H1 (cell line): ENCODE results near the gene C19orf85. TPM values are rescaled to one million over a fixed set of nuclear protein-coding genes. Genes with fewer than 3 reads are reported as not detected.

Experiments used
- CTCF ChIA-PET: fragments of 300-600 bp; sonication (Branson Sonifier 250); formaldehyde crosslinking; loops from one replicate; lab custom pipeline; 2021; ENCODE audit not compliant: partially characterized antibody; lab: Charles Lee
- POLR2A ChIA-PET: fragments of 300-600 bp; sonication (Branson Sonifier 250); formaldehyde crosslinking; loops from one replicate; lab custom pipeline; 2021; ENCODE audit warnings: inconsistent platforms; ENCODE audit not compliant: partially characterized antibody; lab: Charles Lee
- DNase-seq, 2 experiments: peaks; one replicate each; pipeline versions ENCODE4 v3.0.0 to v3.0.0-alpha.2; 2010 to 2022; ENCODE audit warnings: low spot score in 2 of 2, low read depth in 1 of 2, mixed read lengths in 1 of 2
- FAIRE-seq: peaks from 2 replicates; lab custom pipeline; 2011; peaks lifted over from hg19 to GRCh38; lab: Jason Lieb, UNC
- H2AFZ ChIP-seq: 2 replicates; pipeline ENCODE4 v1.8.1; 2012; ENCODE audit warnings: low read length, inconsistent platforms
- H2AK5ac ChIP-seq: 2 replicates; pipeline ENCODE4 v1.6.1; 2013; ENCODE audit warnings: low read depth, low read length
- H2BK120ac ChIP-seq: replicated peaks from 2 replicates; pipeline ENCODE3; 2013; ENCODE audit warnings: low read depth, low read length, inconsistent platforms
- H2BK12ac ChIP-seq: 2 replicates; pipeline ENCODE4 v1.6.1; 2013; ENCODE audit warnings: low read depth, low read length
- H2BK15ac ChIP-seq: 2 replicates; pipeline ENCODE4 v1.6.1; 2013; ENCODE audit warnings: low read length
- H2BK20ac ChIP-seq: 2 replicates; pipeline ENCODE4 v1.6.1; 2013; ENCODE audit warnings: low read length
- H2BK5ac ChIP-seq: 2 replicates; pipeline ENCODE4 v1.6.1; 2013; ENCODE audit warnings: low read depth, low read length
- H3K14ac ChIP-seq: 2 replicates; pipeline ENCODE4 v1.6.1; 2013; ENCODE audit warnings: inconsistent platforms; ENCODE audit not compliant: insufficient read length
- H3K18ac ChIP-seq: 2 replicates; pipeline ENCODE4 v1.6.1; 2013; ENCODE audit warnings: low read length; ENCODE audit errors: extremely low read depth
- H3K23ac ChIP-seq: 2 replicates; pipeline ENCODE4 v1.6.1; 2013; ENCODE audit warnings: inconsistent platforms; ENCODE audit not compliant: insufficient read length
- H3K23me2 ChIP-seq: 2 replicates; pipeline ENCODE4 v1.6.1; 2013; ENCODE audit warnings: low read depth, low read length
- H3K27ac ChIP-seq: 2 replicates; pipeline ENCODE4 v1.6.1; 2011; ENCODE audit warnings: low read depth, low read length, inconsistent platforms
- H3K27me3 ChIP-seq, 4 experiments: replicated peaks in 1 of 4; 1 replicate in 1 of 4; 2 replicates in 3 of 4; pipeline versions ENCODE4 v1.6.1 to v1.8.1; 2011 to 2013; ENCODE audit warnings: low read length in 3 of 4, mild to moderate bottlenecking in 3 of 4, inconsistent platforms in 2 of 4, mixed read lengths in 2 of 4, moderate library complexity in 1 of 4; ENCODE audit not compliant: control insufficient read depth in 3 of 4, insufficient read depth in 3 of 4; ENCODE audit errors: extremely low read depth in 1 of 4
- H3K36me3 ChIP-seq, 4 experiments: 2 replicates each; pipeline versions ENCODE4 v1.6.1 to v1.8.1; 2011 to 2013; ENCODE audit warnings: mild to moderate bottlenecking in 4 of 4, low read length in 3 of 4, moderate library complexity in 2 of 4, control low read depth in 1 of 4, inconsistent platforms in 1 of 4; ENCODE audit not compliant: insufficient read depth in 4 of 4, control insufficient read depth in 2 of 4
- H3K4ac ChIP-seq: replicated peaks from 2 replicates; pipeline ENCODE3; 2013; ENCODE audit warnings: low read length, low read depth, mixed read lengths, inconsistent platforms; ENCODE audit not compliant: insufficient read length
- H3K4me1 ChIP-seq, 4 experiments: replicated peaks in 1 of 4; 1 replicate in 1 of 4; 2 replicates in 3 of 4; pipeline versions ENCODE4 v1.6.1 to v1.8.1; 2011 to 2013; ENCODE audit warnings: low read length in 3 of 4, inconsistent platforms in 2 of 4, mixed read lengths in 1 of 4; ENCODE audit not compliant: insufficient read depth in 4 of 4, control insufficient read depth in 3 of 4
- H3K4me2 ChIP-seq, 2 experiments: 2 replicates each; pipeline versions ENCODE4 v1.6.1 to v1.8.1; 2011 to 2013; ENCODE audit warnings: low read depth in 2 of 2, low read length in 2 of 2, control low read depth in 1 of 2, inconsistent platforms in 1 of 2, mild to moderate bottlenecking in 1 of 2; ENCODE audit not compliant: insufficient read depth in 1 of 2
- H3K4me3 ChIP-seq, 4 experiments: fragments of 200-600, 300-600 bp in 1 of 4; sonication (generic), shearing (Covaris generic), sonication (Bioruptor Twin) in 1 of 4; 2 replicates each; pipeline versions ENCODE4 v1.5.1 to v1.8.1; 2011 to 2016; ENCODE audit warnings: low read length in 4 of 4, low read depth in 3 of 4, control low read depth in 2 of 4, inconsistent platforms in 2 of 4, mild to moderate bottlenecking in 2 of 4, mixed read lengths in 1 of 4, moderate library complexity in 1 of 4; ENCODE audit not compliant: insufficient read depth in 2 of 4; ENCODE audit errors: extremely low read depth in 1 of 4
- H3K56ac ChIP-seq: replicated peaks from 2 replicates; pipeline ENCODE3; 2013; ENCODE audit warnings: low read depth, mild to moderate bottlenecking, mixed read lengths, low read length, inconsistent platforms; ENCODE audit not compliant: insufficient read length
- H3K79me1 ChIP-seq: 2 replicates; pipeline ENCODE4 v1.6.1; 2013; ENCODE audit warnings: low read depth, low read length, control low read depth
- H3K79me2 ChIP-seq, 2 experiments: 2 replicates each; pipeline versions ENCODE4 v1.6.1 to v1.8.1; 2012 to 2013; ENCODE audit warnings: low read length in 2 of 2, mild to moderate bottlenecking in 2 of 2, inconsistent platforms in 1 of 2; ENCODE audit not compliant: insufficient read depth in 2 of 2, control insufficient read depth in 1 of 2
- H3K9ac ChIP-seq, 4 experiments: replicated peaks in 1 of 4; 1 replicate in 1 of 4; 2 replicates in 3 of 4; pipeline versions ENCODE4 v1.6.1 to v1.8.1; 2011 to 2013; ENCODE audit warnings: low read depth in 3 of 4, low read length in 3 of 4, control low read depth in 2 of 4, mild to moderate bottlenecking in 2 of 4, moderate library complexity in 2 of 4, inconsistent platforms in 1 of 4; ENCODE audit errors: extremely low read depth in 1 of 4
- H3K9me3 ChIP-seq, 2 experiments: 2 replicates each; pipeline versions ENCODE4 v1.6.1 to v1.8.1; 2012 to 2013; ENCODE audit warnings: mild to moderate bottlenecking in 2 of 2, moderate library complexity in 2 of 2, control low read depth in 1 of 2, inconsistent platforms in 1 of 2, low read depth in 1 of 2, low read length in 1 of 2, mixed read lengths in 1 of 2; ENCODE audit not compliant: insufficient read depth in 2 of 2
- H4K20me1 ChIP-seq, 2 experiments: replicated peaks in 1 of 2; 2 replicates each; pipeline versions ENCODE3 to v1.8.1; 2011 to 2013; ENCODE audit warnings: inconsistent platforms in 2 of 2, low read length in 2 of 2, mild to moderate bottlenecking in 1 of 2; ENCODE audit not compliant: insufficient read depth in 2 of 2, control insufficient read depth in 1 of 2
- H4K5ac ChIP-seq: 2 replicates; pipeline ENCODE4 v1.6.1; 2013; ENCODE audit warnings: low read length, low read depth, mixed read lengths, inconsistent platforms; ENCODE audit not compliant: insufficient read length
- H4K8ac ChIP-seq: 2 replicates; pipeline ENCODE4 v1.8.0; 2013; ENCODE audit warnings: mild to moderate bottlenecking, moderate library complexity, low read length, inconsistent platforms; ENCODE audit not compliant: insufficient read depth; ENCODE audit errors: extremely low read depth
- H4K91ac ChIP-seq: replicated peaks from 2 replicates; pipeline ENCODE3; 2013; ENCODE audit warnings: low read length, mixed read lengths, inconsistent platforms; ENCODE audit not compliant: insufficient read length
- ASH2L ChIP-seq: fragments of 200-600, 300-600 bp; sonication (generic); IDR thresholded peaks from one replicate; pipeline ENCODE4 v1.7.1; 2017; ENCODE audit warnings: low read length
- CBX5 ChIP-seq: fragments of 300-800, 300-1000 bp; sonication (generic); IDR thresholded peaks from 2 replicates; pipeline ENCODE4 v1.7.1; 2016; ENCODE audit warnings: antibody characterized with exemption, low read length, low read depth
- E2F6 ChIP-seq: IDR thresholded peaks from 2 replicates; pipeline ENCODE4 v1.6.1; 2012; ENCODE audit warnings: inconsistent platforms
- KDM4A ChIP-seq: IDR thresholded peaks from one replicate; pipeline ENCODE4 v1.7.1; 2012; ENCODE audit warnings: low read depth, mild to moderate bottlenecking, moderate library complexity, low read length, inconsistent platforms; ENCODE audit not compliant: severe bottlenecking
- PHF8 ChIP-seq: fragments of 200-600 bp; sonication (generic); conservative IDR thresholded peaks from 2 replicates; pipeline ENCODE4 v1.7.1; 2012; ENCODE audit warnings: low read depth, mild to moderate bottlenecking, inconsistent platforms, low read length, moderate library complexity
- SIRT6 ChIP-seq: IDR thresholded peaks from one replicate; pipeline ENCODE4 v1.7.1; 2012; ENCODE audit warnings: low read length, inconsistent platforms
- WGBS, 2 experiments: shearing (Covaris generic) in 1 of 2; methylation state at CpG; one replicate each; pipeline versions ENCODE4 v1.1.6 to v1.1.7; 2013 to 2015; ENCODE audit warnings: low lambda C conversion rate in 2 of 2, mixed read lengths in 2 of 2, inconsistent platforms in 1 of 2, low coverage in 1 of 2, missing lambda C conversion rate in 1 of 2; ENCODE audit not compliant: insufficient replicate concordance in 2 of 2, insufficient coverage in 1 of 2, insufficient read length in 1 of 2; ENCODE audit errors: extremely low coverage in 1 of 2, missing lambda C conversion rate in 1 of 2; 5-methylcytosine and 5-hydroxymethylcytosine counted together
- polyA plus RNA-seq, 7 experiments: library from polyadenylated mRNA; depleted of rRNA in 3 of 7; stranded (reverse) in 5 of 7; unstranded in 2 of 7; fragments of >200 nt in 5 of 7; fragments of 200-250 nt in 2 of 7; gene quantifications; 1 replicate in 5 of 7; 2 replicates in 1 of 7; 4 replicates in 1 of 7; pipeline versions ENCODE4 v1.2.1 to v1.2.3, GENCODE V29; 2011 to 2013; ENCODE audit warnings: missing spikeins in 2 of 7, mixed read lengths in 2 of 7
- total RNA-seq: library from RNA; stranded (reverse); fragmentation: NEBNext Ultra II Directional; extraction: Animal tissue kit (Norgen Biotek cat#: 25700); gene quantifications from 2 replicates; pipeline ENCODE4 v1.2.1, GENCODE V29; 2021

The C19orf85 gene
- total and polyA plus RNA-seq, 2 of the 8 experiments (the other 6 are each of a cell fraction or from before 2014, with no cell fraction given) = 2.2 to 3.2 TPM

GRCh38 chr19:55503157-55503501, 38.6 kb upstream of the C19orf85 start:
- FAIRE-seq (no peak), DNase-seq (no peak)
- no peak overlapping the region for H2BK120ac ChIP-seq
- no peak overlapping the region for H3K9ac ChIP-seq
- H2BK20ac ChIP-seq = no peak overlapping the region
- no peak overlapping the region for H2BK5ac ChIP-seq
- no peak overlapping the region for H3K18ac ChIP-seq
- no peaks in the 10 kb centered on the region for H3K79me2 ChIP-seq
- H3K4me1 ChIP-seq = no peaks in the 10 kb centered on the region
- no peak overlapping the region for H2BK12ac ChIP-seq
- no peak overlapping the region for H3K4me3 ChIP-seq
- H2AK5ac ChIP-seq = no peak overlapping the region
- H3K4ac ChIP-seq = no peak overlapping the region
- H3K4me2 ChIP-seq = no peak overlapping the region
- H3K27me3 ChIP-seq = peaks cover 11 to 23% (median 17%) of the 10 kb centered on the region in 4 experiments
- H3K23me2 ChIP-seq = no peaks in the 10 kb centered on the region
- 80% methylated on average over 17 of the region's 17 CpGs; no CpG with 5 or more reads in 1 of the 2 experiments for WGBS, 2 experiments
- H4K20me1 ChIP-seq = no peaks in the 10 kb centered on the region
- H3K36me3 ChIP-seq = peaks cover 0 to 3% (median 0%) of the 10 kb centered on the region in 4 experiments; a peak in 1 of 8 replicates
- no peak overlapping the region for H3K14ac ChIP-seq
- CTCF ChIA-PET = interaction anchor here (0.7 to 2.7 kb wide), 14 partner anchors 9 to 1065 kb away, joined by 3 to 31 read pairs (median 8); partner anchors contain the start of genes NAT14, SBK3 and ZNF628
- H3K23ac ChIP-seq = no peak overlapping the region
- no peak overlapping the region for H4K8ac ChIP-seq
- H2BK15ac ChIP-seq = no peak overlapping the region
- H3K9me3 ChIP-seq = peaks cover 8 to 9% of the 10 kb centered on the region in 2 experiments; a peak in 3 of 4 replicates
- POLR2A ChIA-PET = interaction anchor here (1.1 to 2.6 kb wide), 5 partner anchors 9 to 96 kb away, joined by 3 to 15 read pairs (median 4); partner anchors contain the start of genes NAT14 and UBE2S
- H3K56ac ChIP-seq = no peak overlapping the region
- no peak overlapping the region for H4K91ac ChIP-seq
- H2AFZ ChIP-seq = no peak overlapping the region
- no peak overlapping the region for H4K5ac ChIP-seq
- no peak overlapping the region for H3K27ac ChIP-seq
- H3K79me1 ChIP-seq = no peaks in the 10 kb centered on the region
- TF ChIP-seq CBX5 (no peak), E2F6 (no peak), SIRT6 (no peak), PHF8 (no peak), ASH2L (no peak), KDM4A (no peak)
